SK-N-DZ (cell line): ENCODE measurements around the gene EPM2A.

Experiments used
- DNase-seq: peaks from one replicate; pipeline ENCODE4 v3.0.0-alpha.2; 2015; ENCODE audit warnings: low spot score

Gene EPM2A

GRCh38 chr6:145681965-145682364 lies 53.4 kb downstream of the EPM2A start:
- DNase-seq, result no peak

- no peak for DNase-seq
These were observed 61.8 kb downstream of the EPM2A start for GRCh38 chr6:145673504-145673903.

GRCh38 chr6:145670311-145670710 lies 65.0 kb downstream of the EPM2A start:
- no peak for DNase-seq

GRCh38 chr6:145669627-145670034 lies 65.7 kb downstream of the EPM2A start:
- peak; percentile 17 for DNase-seq

GRCh38 chr6:145668844-145669243 lies 66.5 kb downstream of the EPM2A start:
- no peak for DNase-seq

- no peak for DNase-seq
These were observed 74.6 kb downstream of the EPM2A start for GRCh38 chr6:145660676-145661075.

GRCh38 chr6:145656128-145656527 lies 79.2 kb downstream of the EPM2A start:
- no peak for DNase-seq

GRCh38 chr6:145652572-145652971 lies 82.7 kb downstream of the EPM2A start:
- DNase-seq, result no peak

GRCh38 chr6:145651988-145652387 lies 83.3 kb downstream of the EPM2A start:
- DNase-seq, result no peak

- DNase-seq, result no peak
These were observed 87.2 kb downstream of the EPM2A start for GRCh38 chr6:145648149-145648548.

GRCh38 chr6:145647602-145648001 lies 87.7 kb downstream of the EPM2A start:
- no peak for DNase-seq

GRCh38 chr6:145643760-145644159 lies 91.6 kb downstream of the EPM2A start:
- DNase-seq, result no peak

GRCh38 chr6:145633981-145634627 lies 101.2 kb downstream of the EPM2A start:
- DNase-seq, result peak; percentile 80

GRCh38 chr6:145632971-145633370 lies 102.3 kb downstream of the EPM2A start:
- no peak for DNase-seq

GRCh38 chr6:145631374-145631773 lies 103.9 kb downstream of the EPM2A start:
- no peak for DNase-seq

GRCh38 chr6:145630598-145630997 lies 104.7 kb downstream of the EPM2A start:
- no peak for DNase-seq

- DNase-seq, result no peak
These were observed 105.8 kb downstream of the EPM2A start for GRCh38 chr6:145629478-145629877.

- no peak for DNase-seq
These were observed 107.9 kb downstream of the EPM2A start for GRCh38 chr6:145627451-145627850.

GRCh38 chr6:145626857-145627256 lies 108.5 kb downstream of the EPM2A start:
- DNase-seq, result no peak

GRCh38 chr6:145623231-145623630 lies 112.1 kb downstream of the EPM2A start:
- DNase-seq, result no peak

GRCh38 chr6:145621776-145622175 lies 113.5 kb downstream of the EPM2A start:
- no peak for DNase-seq

GRCh38 chr6:145620088-145620487 lies 115.2 kb downstream of the EPM2A start:
- DNase-seq, result no peak

- DNase-seq, result no peak
These were observed 125.8 kb downstream of the EPM2A start for GRCh38 chr6:145609521-145609920.

- DNase-seq, result no peak
These were observed 126.5 kb downstream of the EPM2A start for GRCh38 chr6:145608850-145609249.
